ENCODE measurements around the gene PRR5L.

Gene PRR5L

GRCh38 chr11:36361472-36361871, 65.4 kb downstream of the PRR5L start:
- DNase-seq = no peak

DNA sequence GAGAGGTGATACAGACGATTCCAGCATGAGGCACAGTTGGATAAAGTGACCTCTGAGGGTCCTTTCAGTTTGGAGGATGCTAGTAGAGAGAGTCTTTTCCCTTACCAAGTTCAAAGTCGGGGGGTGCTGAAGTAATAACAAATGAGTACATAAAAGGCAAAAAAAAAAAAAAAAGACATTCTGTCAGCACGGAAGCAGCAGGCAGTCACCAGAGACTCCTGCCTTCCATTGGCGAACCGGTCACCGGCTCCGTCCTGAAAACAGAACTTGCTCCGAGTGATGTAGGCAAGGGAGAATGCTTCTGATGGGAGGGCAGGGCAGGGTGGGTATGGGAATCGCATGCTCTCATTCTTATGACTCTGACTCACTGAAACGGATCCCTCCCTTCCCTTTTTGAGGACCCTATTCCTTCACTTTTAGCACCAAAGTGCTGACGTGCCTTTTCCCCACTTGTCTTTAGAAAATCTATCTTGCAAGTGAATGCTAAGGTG, 65.9 kb downstream of the PRR5L start:
- DNase-seq = no peak

DNA sequence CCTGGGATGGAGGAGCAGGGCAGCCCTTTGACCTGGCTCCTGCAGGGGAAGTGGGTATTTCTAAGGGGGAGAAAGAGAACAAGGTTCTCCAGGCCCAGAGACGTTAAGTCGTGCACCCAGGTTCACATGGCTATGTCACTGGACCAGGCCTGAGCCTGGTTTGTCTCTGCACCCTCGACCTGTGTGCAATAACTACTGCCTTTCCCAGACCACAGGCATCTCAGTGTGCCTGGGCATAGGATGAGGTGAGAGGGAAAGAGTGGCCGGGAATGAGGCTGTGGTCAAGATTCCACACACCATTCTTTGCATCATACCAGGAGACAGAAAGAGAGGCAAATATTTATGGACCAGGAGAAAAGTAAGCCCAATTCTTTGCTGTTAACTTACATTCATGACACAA, 66.8 kb downstream of the PRR5L start:
- no peak for DNase-seq

GRCh38 chr11:36363361-36364268, 67.5 kb downstream of the PRR5L start:
- no peak for DNase-seq

GRCh38 chr11:36364551-36365325, 68.7 kb downstream of the PRR5L start:
- no peak for DNase-seq

DNA sequence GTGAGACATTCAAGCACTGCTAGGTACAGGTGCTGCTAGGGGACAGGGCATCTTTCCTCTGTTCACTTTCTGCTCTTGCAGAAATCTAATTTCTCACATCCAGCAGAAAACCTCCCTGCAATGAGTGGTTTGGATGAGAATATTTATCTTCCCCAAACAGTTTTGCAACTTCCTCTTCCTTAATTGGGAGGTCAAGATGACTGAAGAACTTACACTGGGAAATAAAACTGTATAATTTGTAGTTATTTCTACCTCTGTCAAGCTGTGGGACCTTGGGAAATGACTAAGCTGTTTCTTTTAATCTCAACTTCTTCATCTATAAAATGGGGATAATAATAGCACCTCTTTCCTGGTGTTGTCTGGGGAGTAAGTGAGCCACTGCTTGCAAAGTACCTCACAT, 69.8 kb downstream of the PRR5L start:
- peak; percentile 10 for DNase-seq

- no peak for DNase-seq
These were observed 72.0 kb downstream of the PRR5L start for GRCh38 chr11:36367806-36368680.

DNA sequence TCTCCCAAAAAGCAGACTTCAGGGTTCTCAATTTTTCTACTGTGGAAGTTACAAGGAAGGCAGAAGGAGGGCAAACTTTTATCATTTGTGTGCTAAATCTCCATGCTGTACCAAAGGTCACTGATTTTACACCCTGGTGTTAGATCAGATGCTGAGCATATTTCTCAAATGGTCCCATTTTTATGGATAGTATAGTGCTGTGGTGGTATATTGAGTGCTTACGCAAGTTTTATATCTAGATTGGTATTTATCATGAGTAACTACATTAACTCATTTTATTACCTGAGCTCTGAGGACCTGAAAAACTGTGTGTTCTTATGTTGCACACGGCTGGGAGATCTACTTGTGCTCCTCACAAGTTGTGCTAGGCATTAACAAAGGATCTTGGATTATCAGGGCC, 75.1 kb downstream of the PRR5L start:
- no peak for DNase-seq

GRCh38 chr11:36371590-36371989, 75.5 kb downstream of the PRR5L start:
- no peak for DNase-seq

DNA sequence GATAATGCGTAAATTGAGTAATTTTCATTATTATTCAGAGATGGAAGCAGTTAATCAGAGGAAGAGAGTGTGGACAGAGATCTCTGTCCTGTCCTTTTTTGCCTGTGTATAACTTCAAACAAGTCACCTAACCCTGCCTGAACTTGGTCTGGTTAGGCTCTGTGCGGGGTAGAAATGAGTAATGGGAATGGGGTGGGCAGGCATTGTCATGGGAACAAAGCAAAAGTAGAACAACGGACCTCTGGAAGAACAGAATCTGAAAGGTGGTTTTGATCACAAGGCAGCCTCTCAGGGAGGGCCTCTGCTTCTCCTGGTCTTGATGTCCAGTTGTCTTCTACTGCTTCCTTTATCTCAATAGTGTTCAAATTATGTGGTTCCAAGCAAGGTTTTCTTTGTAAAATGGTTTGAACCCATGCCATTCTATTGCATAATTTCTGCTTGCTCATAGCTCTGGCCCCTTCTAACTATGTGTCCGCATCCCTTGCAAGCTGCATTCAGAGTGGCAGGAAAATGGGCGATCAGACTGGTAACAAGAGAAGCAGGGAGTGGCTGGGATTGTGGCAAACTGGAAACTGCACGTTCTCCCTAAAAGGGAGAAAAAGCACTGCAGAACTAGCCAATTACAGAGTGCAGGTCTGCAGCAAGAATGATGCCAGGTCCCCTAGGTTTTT, 76.1 kb downstream of the PRR5L start:
- DNase-seq = no peak

- no peak for DNase-seq
These were observed 77.2 kb downstream of the PRR5L start for GRCh38 chr11:36373016-36374010.

DNA sequence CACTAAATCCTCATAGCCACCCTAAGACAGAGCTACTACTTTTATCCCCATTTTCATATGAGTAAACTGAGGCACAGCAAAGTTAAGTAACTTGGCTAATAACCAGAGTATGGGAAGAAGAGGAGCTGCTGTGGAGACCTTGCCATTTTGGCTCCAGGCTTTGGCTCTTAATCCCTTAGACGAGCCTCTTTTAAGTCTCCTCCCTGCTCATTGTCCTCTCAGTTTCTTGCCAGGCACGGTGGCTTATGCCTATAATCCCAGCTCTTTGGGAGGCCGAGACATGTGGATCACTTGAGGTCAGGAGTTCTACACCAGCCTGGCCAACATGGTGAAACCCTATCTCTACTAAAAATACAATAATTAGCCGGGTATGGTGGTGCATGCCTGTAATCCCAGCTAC, 78.6 kb downstream of the PRR5L start:
- no peak for DNase-seq

DNA sequence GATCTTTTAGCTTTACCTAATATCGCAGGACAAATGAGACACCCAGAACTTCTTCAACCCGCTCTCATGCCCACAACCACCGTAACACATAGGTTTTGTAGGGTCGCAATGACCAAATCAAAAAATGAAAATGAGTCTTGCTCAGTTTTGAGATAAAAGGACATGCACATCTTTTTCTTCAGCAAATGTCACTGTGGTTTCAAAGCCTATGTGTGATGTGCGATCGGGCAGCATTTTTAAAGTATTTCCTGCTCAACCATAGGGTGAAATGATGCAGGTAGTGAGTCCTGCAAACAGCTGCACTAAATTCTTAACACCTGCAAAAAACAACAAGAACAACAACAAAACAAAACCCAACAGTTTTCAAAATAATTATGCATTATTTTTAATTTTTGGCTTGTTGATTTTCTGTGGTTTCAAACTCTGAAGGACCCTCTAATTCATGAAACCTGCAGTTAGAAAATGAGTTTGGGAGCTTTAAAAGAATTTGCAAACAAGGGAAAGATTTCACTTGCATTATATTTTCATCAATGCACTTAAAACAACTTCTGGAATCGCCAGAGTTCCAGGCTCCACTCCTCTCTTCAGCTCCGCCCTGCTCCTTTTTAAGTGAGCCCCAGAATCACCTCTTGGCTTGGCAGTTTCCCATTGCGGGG, 79.4 kb downstream of the PRR5L start:
- DNase-seq = no peak

DNA sequence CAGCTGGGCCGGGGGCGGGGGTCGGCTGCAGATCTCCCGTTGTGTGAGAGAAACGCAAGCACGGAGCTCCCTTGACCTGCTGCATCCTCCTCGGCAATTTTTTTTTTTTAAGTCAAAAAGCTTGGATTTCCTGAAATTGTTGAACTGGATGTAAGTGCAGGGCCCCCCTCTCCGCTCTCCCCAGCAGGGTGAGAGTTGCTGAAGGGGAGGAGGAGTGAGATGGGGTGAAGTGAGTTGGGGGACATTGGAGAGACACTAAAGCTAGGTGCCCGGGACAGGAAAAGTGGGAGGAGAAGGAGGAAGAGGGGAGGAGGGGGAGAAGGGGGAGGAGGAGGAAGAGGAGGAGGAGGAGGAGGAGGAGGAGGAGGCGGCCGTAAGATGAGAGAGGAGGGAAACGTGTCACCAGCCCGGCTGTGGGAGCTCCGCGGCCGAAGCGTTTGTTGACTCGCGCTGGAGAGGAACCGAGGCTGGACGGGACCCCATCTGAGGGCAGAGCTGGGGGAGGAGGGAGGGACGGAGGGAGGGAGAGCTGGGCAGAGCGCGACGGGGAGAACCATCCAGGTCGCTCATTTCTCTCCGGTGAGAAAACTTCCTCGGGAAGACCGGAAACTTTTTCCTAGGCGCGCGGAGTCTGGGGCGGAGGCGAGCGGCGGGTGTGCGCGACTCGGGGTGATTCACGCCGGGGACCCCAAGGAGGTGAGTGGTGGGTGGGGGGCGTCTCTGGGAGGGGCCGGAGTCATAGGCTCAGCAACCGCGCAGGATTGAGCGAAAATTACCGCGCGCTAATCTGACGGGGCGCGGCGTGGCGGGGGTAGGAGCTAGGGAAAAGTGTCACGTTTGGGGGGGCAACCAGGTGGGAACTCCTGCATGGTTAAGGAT, 80.2 kb downstream of the PRR5L start:
- no peak for DNase-seq

- no peak for DNase-seq
These were observed 81.0 kb downstream of the PRR5L start for GRCh38 chr11:36376888-36377758.

- DNase-seq = no peak
These were observed 81.9 kb downstream of the PRR5L start for GRCh38 chr11:36377759-36378564.

DNA sequence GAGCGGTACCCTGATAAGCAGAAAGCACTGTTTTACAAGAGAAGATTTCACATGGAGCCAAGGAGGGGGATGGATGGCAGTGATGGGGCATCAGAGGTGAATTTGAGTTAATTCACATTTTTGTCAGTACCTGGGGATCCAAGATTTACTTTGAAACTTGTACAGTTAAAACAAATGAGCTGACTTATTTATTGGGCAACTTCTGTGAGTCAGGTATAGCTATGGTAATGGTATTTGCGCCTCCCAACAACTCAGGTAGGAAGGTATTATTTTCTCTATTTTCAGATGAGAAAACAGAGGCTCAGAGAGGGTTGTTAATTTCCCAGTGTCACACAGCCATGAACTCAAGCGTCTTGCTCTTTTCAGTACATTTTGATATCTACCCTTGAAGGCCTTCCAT, 83.6 kb downstream of the PRR5L start:
- no peak for DNase-seq

Measured in GF-D8 (cell line).